A549 (cell line): Measurements from ENCODE around the gene MRPS14. TPM values are rescaled to one million over a fixed set of nuclear protein-coding genes. Genes with fewer than 3 reads are reported as not detected.

Experiments used
- ATAC-seq, 2 experiments: fragments of 200-7000 bp in 1 of 2; fragments of >200 bp in 1 of 2; cut with Nextera tagmentation in 1 of 2; cut with Tn5 transposase in 1 of 2; 3 replicates each; pipeline versions ENCODE4 v1.8.0 to v1.9.1; 2018 to 2020; ENCODE audit warnings: mild to moderate bottlenecking in 1 of 2, moderate library complexity in 1 of 2
- CTCF ChIA-PET: fragments of 300-600 bp; sonication (Branson Sonifier 250); formaldehyde crosslinking; extraction: SDS; loops from one replicate; lab custom pipeline; 2021; ENCODE audit warnings: antibody characterized with exemption, inconsistent platforms; lab: Yijun Ruan, JAX
- POLR2A ChIA-PET: fragments of 350-600 bp; formaldehyde crosslinking; extraction: SDS; loops from one replicate; lab custom pipeline; 2021; ENCODE audit warnings: antibody characterized with exemption, inconsistent platforms; lab: Yijun Ruan, JAX
- DNase-seq, 2 experiments: peaks; one replicate each; pipeline versions ENCODE4 v3.0.0 to v3.0.0-alpha.2; 2011 to 2016; ENCODE audit warnings: low read depth in 1 of 2, low spot score in 1 of 2
- FAIRE-seq: peaks from 2 replicates; lab custom pipeline; 2011; peaks lifted over from hg19 to GRCh38; lab: Jason Lieb, UNC
- H3K27ac ChIP-seq, 2 experiments: fragments of >200 bp; sonication (Bioruptor Twin); formaldehyde crosslinking; 3 replicates each; pipeline ENCODE4 v1.5.1; 2016 to 2017
- H3K4me1 ChIP-seq: fragments of >200 bp; sonication (Bioruptor Twin); formaldehyde crosslinking; 3 replicates; pipeline ENCODE4 v1.6.1; 2016
- H3K4me2 ChIP-seq: fragments of >200 bp; sonication (Bioruptor Twin); formaldehyde crosslinking; 3 replicates; pipeline ENCODE4 v1.6.1; 2016
- H3K4me3 ChIP-seq: fragments of >200 bp; sonication (Bioruptor Twin); formaldehyde crosslinking; 3 replicates; pipeline ENCODE4 v1.5.1; 2016
- H3K9me3 ChIP-seq: fragments of >200 bp; sonication (Bioruptor Twin); formaldehyde crosslinking; 3 replicates; pipeline ENCODE4 v1.6.1; 2016
- ATOH8 ChIP-seq: fragments of 250-450 bp; sonication (Bioruptor Pico); IDR thresholded peaks from 2 replicates; pipeline ENCODE4 v1.5.0; 2020; ENCODE audit warnings: low read depth, mild to moderate bottlenecking, moderate library complexity
- CBX8 ChIP-seq: fragments of 200-600 bp; sonication (generic); IDR thresholded peaks from 2 replicates; pipeline ENCODE4 v1.6.1; 2016
- CEBPB ChIP-seq, 2 experiments: fragments of >200 bp in 1 of 2; sonication (Bioruptor Twin) in 1 of 2; formaldehyde crosslinking in 1 of 2; IDR thresholded peaks; 2 replicates each; pipeline ENCODE4 v1.6.1; 2012 to 2016
- E2F6 ChIP-seq: IDR thresholded peaks from 2 replicates; pipeline ENCODE4 v1.6.1; 2012; ENCODE audit warnings: low read depth, borderline replicate concordance
- EHF ChIP-seq: fragments of 250-450 bp; sonication (Bioruptor Pico); IDR thresholded peaks from 2 replicates; pipeline ENCODE4 v1.5.0; 2020; ENCODE audit warnings: mild to moderate bottlenecking
- EP300 ChIP-seq, 2 experiments: fragments of >200 bp; sonication (Bioruptor Twin); formaldehyde crosslinking; IDR thresholded peaks; 2 replicates in 1 of 2; 3 replicates in 1 of 2; pipeline ENCODE4 v1.6.1; 2016 to 2017
- FOSB ChIP-seq: fragments of 250-450 bp; sonication (Bioruptor Pico); IDR thresholded peaks from 2 replicates; pipeline ENCODE4 v1.5.0; 2020; ENCODE audit warnings: mild to moderate bottlenecking, moderate library complexity
- HES2 ChIP-seq: fragments of >200 bp; sonication (Bioruptor Twin); formaldehyde crosslinking; IDR thresholded peaks from 2 replicates; pipeline ENCODE4 v1.6.1; 2016
- HOXB13 ChIP-seq: fragments of 250-450 bp; sonication (Bioruptor Pico); IDR thresholded peaks from 2 replicates; pipeline ENCODE4 v1.5.0; 2020; ENCODE audit warnings: low read depth, mild to moderate bottlenecking, moderate library complexity
- HOXB5 ChIP-seq: fragments of 250-450 bp; sonication (Bioruptor Pico); IDR thresholded peaks from 2 replicates; pipeline ENCODE4 v1.5.0; 2020; ENCODE audit warnings: mild to moderate bottlenecking, moderate library complexity
- JUNB ChIP-seq: fragments of >200 bp; sonication (Bioruptor Twin); formaldehyde crosslinking; IDR thresholded peaks from 2 replicates; pipeline ENCODE4 v1.6.1; 2016
- KDM1A ChIP-seq: fragments of 200-600 bp; sonication (generic); IDR thresholded peaks from 2 replicates; pipeline ENCODE4 v1.6.1; 2016; ENCODE audit warnings: low read depth, mild to moderate bottlenecking
- KDM5A ChIP-seq: fragments of 200-600 bp; sonication (generic); IDR thresholded peaks from 2 replicates; pipeline ENCODE4 v1.6.1; 2016; ENCODE audit warnings: antibody characterized with exemption, mild to moderate bottlenecking
- MAZ ChIP-seq: fragments of 150-350 bp; IDR thresholded peaks from 2 replicates; pipeline ENCODE4 v1.6.1; 2014; ENCODE audit warnings: antibody characterized with exemption, low read depth, low read length, borderline replicate concordance
- NFE2L2 ChIP-seq: fragments of 150-350 bp; conservative IDR thresholded peaks from 2 replicates; pipeline ENCODE4 v1.6.1; 2014; ENCODE audit warnings: low read length
- PHF8 ChIP-seq: fragments of 200-600 bp; sonication (generic); IDR thresholded peaks from 2 replicates; pipeline ENCODE4 v1.6.1; 2016; ENCODE audit warnings: low read depth, mild to moderate bottlenecking, antibody characterized with exemption, moderate library complexity, borderline replicate concordance
- RFX5 ChIP-seq: fragments of 450-650 bp; IDR thresholded peaks from 2 replicates; pipeline ENCODE4 v1.7.1; 2014; ENCODE audit warnings: antibody characterized with exemption, mild to moderate bottlenecking, moderate library complexity
- TFCP2L1 ChIP-seq: fragments of 250-450 bp; sonication (Bioruptor Pico); IDR thresholded peaks from 2 replicates; pipeline ENCODE4 v1.5.0; 2021; ENCODE audit warnings: mild to moderate bottlenecking
- ZC3H11A ChIP-seq: fragments of 450-650 bp; IDR thresholded peaks from 2 replicates; pipeline ENCODE4 v1.6.1; 2014; ENCODE audit warnings: antibody characterized with exemption, mild to moderate bottlenecking
- ZNF302 ChIP-seq: fragments of 250-450 bp; sonication (Bioruptor Pico); IDR thresholded peaks from 2 replicates; pipeline ENCODE4 v1.9.0; 2021; ENCODE audit warnings: inconsistent platforms, mild to moderate bottlenecking, moderate library complexity
- WGBS: methylation state at CpG from one replicate; pipeline ENCODE4 v1.1.6; 2017; ENCODE audit errors: missing lambda C conversion rate; 5-methylcytosine and 5-hydroxymethylcytosine counted together
- polyA plus RNA-seq, 4 experiments: library from polyadenylated mRNA; depleted of rRNA in 3 of 4; stranded (reverse); fragments of >200 nt; fragmentation: RNase III in 1 of 4; extraction: RNeasy Plus Mini Kit Qiagen cat#74134 plus additional on column Dnase treatment in 1 of 4; gene quantifications; 2 replicates in 3 of 4; 3 replicates in 1 of 4; pipeline ENCODE4 v1.2.3, GENCODE V29; 2011 to 2017

Gene MRPS14
- polyA plus RNA-seq, 2 of the 4 experiments (the other 2 are of a cell fraction), result 19.5 to 40.9 TPM

DNA sequence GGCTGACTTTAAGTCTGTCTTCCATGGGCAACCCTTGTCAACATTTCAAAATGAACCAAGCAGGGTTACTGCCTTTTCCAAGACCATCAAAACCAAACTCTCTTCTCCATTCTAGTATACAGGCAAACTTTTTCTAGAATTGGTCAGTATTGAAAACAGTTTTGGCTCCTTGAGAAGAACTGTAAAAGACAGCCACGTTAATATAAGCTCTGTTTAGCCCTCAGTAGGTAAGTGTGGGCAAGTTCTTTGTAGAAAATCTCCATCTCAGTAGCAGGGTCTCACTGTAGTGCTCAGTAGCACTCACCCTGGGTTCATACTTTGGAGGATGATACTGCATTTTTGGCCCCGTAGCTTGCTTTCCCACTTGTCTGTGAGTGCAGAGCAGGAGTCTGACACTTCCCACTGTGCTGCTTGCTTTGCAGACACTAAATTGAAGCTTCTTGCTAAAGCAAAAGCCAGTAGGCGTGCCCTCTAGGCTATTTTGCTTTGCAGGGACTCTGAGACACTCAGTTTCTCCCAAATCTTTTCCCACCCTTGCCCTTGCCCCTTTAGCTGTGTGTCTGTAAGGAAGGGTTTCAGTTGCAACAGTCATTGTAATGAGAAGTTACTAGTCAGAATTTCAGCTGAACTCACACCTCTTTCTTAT is 57.7 kb downstream of the MRPS14 start:
- H3K27ac ChIP-seq, result no peak overlapping the region; a peak in 1 of 6 replicates
- POLR2A ChIA-PET, result interaction anchor here (2.4 kb wide), 1 partner anchor 34 kb away, joined by 7 read pairs; the partner anchor contains the start of gene CACYBP
- DNase-seq (no peak), ATAC-seq (peak in 1 of 2 experiments; percentile 36; a peak in 3 of 6 replicates), FAIRE-seq (no peak)
- no peak for TF ChIP-seq ATOH8 (CRISPR knock-in tag)
- TF ChIP-seq PHF8, result no peak
- TF ChIP-seq HES2, result no peak
- no peak for TF ChIP-seq HOXB13 (CRISPR knock-in tag)
- TF ChIP-seq TFCP2L1 (CRISPR knock-in tag), result no peak
- WGBS, result 74% methylated on average over 3 of the region's 3 CpGs
- no peak overlapping the region for H3K4me3 ChIP-seq
- H3K9me3 ChIP-seq, result no peaks in the 10 kb centered on the region
- H3K4me1 ChIP-seq, result peaks cover 10% of the 10 kb centered on the region; the same call in 1 of the 3 replicates
- CTCF ChIA-PET, result interaction anchor here (1.0 to 1.3 kb wide), 3 partner anchors 101 to 196 kb away, joined by 3 to 4 read pairs (median 3); no protein-coding TSS in a partner anchor
- H3K4me2 ChIP-seq, result no peak overlapping the region

GRCh38 chr1:174964972-174965361 is 58.3 kb downstream of the MRPS14 start:
- TF ChIP-seq EHF (no peak), E2F6 (no peak), HOXB5 (no peak), MAZ (no peak), NFE2L2 (no peak), KDM5A (no peak), ZNF302 (CRISPR knock-in tag) (no peak), ZC3H11A (no peak), EP300 (IDR thresholded peaks at IDR 0.05) (no peak), KDM1A (no peak), JUNB (no peak), RFX5 (no peak)
- TF ChIP-seq, all 56 proteins: peak for 0
- Histone ChIP-seq H3K4me1 (peaks cover 10% of the 10 kb centered on the region; the same call in 1 of the 3 replicates), H3K4me2 (no peak overlapping the region), H3K9me3 (no peaks in the 10 kb centered on the region), H3K27ac (no peak overlapping the region), H3K4me3 (no peak overlapping the region)
- ChIA-PET POLR2A (interaction anchor here (2.4 kb wide), 1 partner anchor 34 kb away, joined by 7 read pairs; the partner anchor contains the start of gene CACYBP), CTCF (interaction anchor here (1.0 to 1.3 kb wide), 3 partner anchors 101 to 196 kb away, joined by 3 to 4 read pairs (median 3); no protein-coding TSS in a partner anchor)
- no peak for FAIRE-seq
- WGBS, result 59% methylated on average over 1 of the region's 1 CpG
- ATAC-seq, result peak in 1 of 2 experiments; percentile 36; a peak in 3 of 6 replicates
- DNase-seq, result no peak

GRCh38 chr1:174964261-174964971 is 58.8 kb downstream of the MRPS14 start:
- ChIA-PET POLR2A (interaction anchor here (2.4 kb wide), 1 partner anchor 35 kb away, joined by 7 read pairs; the partner anchor contains the start of gene CACYBP), CTCF (no interaction called here)
- TF ChIP-seq CBX8, result no peak
- TF ChIP-seq CEBPB (IDR thresholded peaks at IDR 0.05), result no peak
- no peak for TF ChIP-seq FOSB
- TF ChIP-seq JUNB, result no peak
- Histone ChIP-seq H3K4me3 (no peak overlapping the region), H3K27ac (no peak overlapping the region), H3K4me1 (peaks cover 10% of the 10 kb centered on the region; the same call in 1 of the 3 replicates), H3K4me2 (no peak overlapping the region), H3K9me3 (no peaks in the 10 kb centered on the region)
- 69% methylated on average over 6 of the region's 6 CpGs for WGBS
- FAIRE-seq, result no peak
- ATAC-seq, result 0 out of 6 replicates have a peak, but pooled peaks of 1 of the 2 experiments have one; percentile 33
- DNase-seq, result peak in 1 of 2 experiments; percentile 19
